Stimulated activated CD8-positive, alpha-beta memory T cell treated with anti-CD3 and anti-CD28 coated beads, Interleukin-7, amount 100 ng/mL, for 24 hours (primary cell): ENCODE data around the gene ENPP4.
"Not testable (repeated sequence)": the region's sequence is repeated elsewhere in the genome, so short reads cannot be mapped to it uniquely, and the experiment has no call there.

Source experiments
- DNase-seq: peaks from one replicate; pipeline ENCODE4 v3.0.0-alpha.2; 2020; ENCODE audit warnings: low read depth

ENPP4 gene

GRCh38 chr6:46131291-46131690 is 1.5 kb downstream of the ENPP4 start:
- DNase-seq, result not testable (repeated sequence)

- DNase-seq, result no peak
Measured at GRCh38 chr6:46134216-46134615, 4.4 kb downstream of the ENPP4 start.

- no peak for DNase-seq
Measured at GRCh38 chr6:46135176-46135575, 5.4 kb downstream of the ENPP4 start.

GRCh38 chr6:46136831-46137230 is 7.0 kb downstream of the ENPP4 start:
- no peak for DNase-seq

- no peak for DNase-seq
Measured at GRCh38 chr6:46137387-46137786, 7.6 kb downstream of the ENPP4 start.

- no peak for DNase-seq
Measured at GRCh38 chr6:46138281-46138680, 8.5 kb downstream of the ENPP4 start.

GRCh38 chr6:46144270-46144669 is 14.5 kb downstream of the ENPP4 start:
- no peak for DNase-seq

GRCh38 chr6:46149066-46149465 is 19.3 kb downstream of the ENPP4 start:
- DNase-seq, result not testable (repeated sequence)

- DNase-seq, result no peak
Measured at GRCh38 chr6:46156701-46157100, 26.9 kb downstream of the ENPP4 start.

- no peak for DNase-seq
Measured at GRCh38 chr6:46159229-46159628, 29.4 kb downstream of the ENPP4 start.

GRCh38 chr6:46160102-46160501 is 30.3 kb downstream of the ENPP4 start:
- no peak for DNase-seq

- DNase-seq, result peak; percentile 52
Measured at GRCh38 chr6:46170357-46171289, 40.8 kb downstream of the ENPP4 start, which contains the start of gene ENPP5. Gene ENPP5 (minus strand): TSS chr6:46170980. CDS start chr6:46168262, 2,718 bp downstream.

- DNase-seq, result no peak
Measured at GRCh38 chr6:46172176-46172575, 42.4 kb downstream of the ENPP4 start.

GRCh38 chr6:46174904-46175303 is 45.1 kb downstream of the ENPP4 start:
- no peak for DNase-seq

- DNase-seq, result no peak
Measured at GRCh38 chr6:46175446-46175845, 45.7 kb downstream of the ENPP4 start.

GRCh38 chr6:46175976-46176375 is 46.2 kb downstream of the ENPP4 start:
- DNase-seq, result no peak

- no peak for DNase-seq
Measured at GRCh38 chr6:46184114-46184513, 54.3 kb downstream of the ENPP4 start.

GRCh38 chr6:46186583-46186982 is 56.8 kb downstream of the ENPP4 start:
- no peak for DNase-seq

- DNase-seq, result no peak
Measured at GRCh38 chr6:46189726-46190125, 59.9 kb downstream of the ENPP4 start.

GRCh38 chr6:46190889-46191288 is 61.1 kb downstream of the ENPP4 start:
- DNase-seq, result no peak

GRCh38 chr6:46191961-46192360 is 62.2 kb downstream of the ENPP4 start:
- no peak for DNase-seq
